ENCODE data around the gene TCFL5.

DNA sequence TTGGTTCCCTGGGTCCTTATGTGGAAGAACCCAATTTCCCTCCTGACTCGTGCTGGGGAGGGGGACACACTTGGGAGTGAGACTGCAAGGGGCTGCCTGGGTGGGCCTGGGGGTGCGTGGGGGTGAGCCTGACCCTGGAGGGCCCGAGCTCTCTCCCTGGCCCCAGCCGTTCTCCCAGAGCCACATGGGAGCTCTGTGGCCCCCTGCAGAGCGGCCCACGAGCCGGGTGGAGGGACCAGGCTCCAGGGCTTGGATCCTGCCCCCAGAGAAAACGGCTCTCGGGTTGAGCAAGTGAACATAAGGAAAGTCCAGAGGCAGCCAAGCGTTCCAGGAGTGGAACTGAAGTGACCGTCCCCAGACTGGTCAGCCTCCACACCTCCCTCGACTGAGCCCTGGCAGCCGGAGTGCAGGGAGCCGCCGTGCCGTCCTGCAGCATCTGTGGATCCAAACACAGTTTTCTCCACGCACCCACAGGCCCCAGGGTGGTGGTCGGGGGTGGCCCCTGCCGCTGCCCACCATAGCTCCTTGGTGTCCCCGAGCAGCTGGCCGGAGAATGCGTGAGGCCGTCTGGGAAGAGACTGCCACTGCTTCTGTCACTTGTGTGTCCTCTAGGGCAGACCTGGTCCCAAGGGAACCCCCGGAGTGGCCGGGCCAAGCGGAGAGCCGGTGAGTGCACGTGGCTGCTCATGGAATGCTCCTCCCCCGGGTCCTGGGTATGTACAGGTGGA, 34.1 kb downstream of the TCFL5 start:
- TF ChIP-seq, protein P1, sequence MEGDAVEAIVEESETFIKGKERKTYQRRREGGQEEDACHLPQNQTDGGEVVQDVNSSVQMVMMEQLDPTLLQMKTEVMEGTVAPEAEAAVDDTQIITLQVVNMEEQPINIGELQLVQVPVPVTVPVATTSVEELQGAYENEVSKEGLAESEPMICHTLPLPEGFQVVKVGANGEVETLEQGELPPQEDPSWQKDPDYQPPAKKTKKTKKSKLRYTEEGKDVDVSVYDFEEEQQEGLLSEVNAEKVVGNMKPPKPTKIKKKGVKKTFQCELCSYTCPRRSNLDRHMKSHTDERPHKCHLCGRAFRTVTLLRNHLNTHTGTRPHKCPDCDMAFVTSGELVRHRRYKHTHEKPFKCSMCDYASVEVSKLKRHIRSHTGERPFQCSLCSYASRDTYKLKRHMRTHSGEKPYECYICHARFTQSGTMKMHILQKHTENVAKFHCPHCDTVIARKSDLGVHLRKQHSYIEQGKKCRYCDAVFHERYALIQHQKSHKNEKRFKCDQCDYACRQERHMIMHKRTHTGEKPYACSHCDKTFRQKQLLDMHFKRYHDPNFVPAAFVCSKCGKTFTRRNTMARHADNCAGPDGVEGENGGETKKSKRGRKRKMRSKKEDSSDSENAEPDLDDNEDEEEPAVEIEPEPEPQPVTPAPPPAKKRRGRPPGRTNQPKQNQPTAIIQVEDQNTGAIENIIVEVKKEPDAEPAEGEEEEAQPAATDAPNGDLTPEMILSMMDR (IDR thresholded peaks at IDR 0.05) = no peak
- no peak for TF ChIP-seq POLR2A (IDR thresholded peaks at IDR 0.05)

Data from lower leg skin (tissue), 3 donors.